MM.1S (cell line): Measurements from ENCODE around the gene GSE1.

Experiments used
- DNase-seq: peaks from one replicate; pipeline ENCODE4 v3.0.0-alpha.2; 2015
- H2AFZ ChIP-seq: fragments of 300-600 bp; sonication (generic); 2 replicates; pipeline ENCODE4 v1.6.0; 2016; ENCODE audit warnings: antibody characterized with exemption, low read length
- H3F3A ChIP-seq: fragments of 300-600 bp; sonication (generic); 2 replicates; pipeline ENCODE4 v1.6.1; 2016; ENCODE audit warnings: mild to moderate bottlenecking, antibody characterized with exemption, low read length, moderate library complexity, mixed read lengths; ENCODE audit not compliant: insufficient read depth
- H3K27ac ChIP-seq: fragments of 300-600 bp; sonication (generic); 2 replicates; pipeline ENCODE4 v1.5.1; 2016; ENCODE audit warnings: mild to moderate bottlenecking, low read length
- H3K27me3 ChIP-seq: fragments of 300-600 bp; sonication (generic); replicated peaks from 2 replicates; pipeline ENCODE4 v1.6.0; 2016; ENCODE audit warnings: low read length; ENCODE audit not compliant: insufficient read depth
- H3K36me3 ChIP-seq: fragments of 300-600 bp; sonication (generic); replicated peaks from 2 replicates; pipeline ENCODE4 v1.6.1; 2016; ENCODE audit warnings: mild to moderate bottlenecking, low read length, mixed read lengths; ENCODE audit not compliant: insufficient read depth
- H3K4me1 ChIP-seq: fragments of 300-600 bp; sonication (generic); 2 replicates; pipeline ENCODE4 v1.6.1; 2016; ENCODE audit warnings: low read length, mixed read lengths
- H3K4me2 ChIP-seq: fragments of 300-600 bp; sonication (generic); 2 replicates; pipeline ENCODE4 v1.6.0; 2016; ENCODE audit warnings: low read depth, low read length
- H3K4me3 ChIP-seq: fragments of 300-600 bp; sonication (generic); 2 replicates; pipeline ENCODE4 v1.5.1; 2016; ENCODE audit warnings: low read length, mixed read lengths
- H3K79me2 ChIP-seq: fragments of 300-600 bp; sonication (generic); 2 replicates; pipeline ENCODE4 v1.6.1; 2016; ENCODE audit warnings: mixed run types, low read length, mixed read lengths
- H3K9ac ChIP-seq: fragments of 300-600 bp; sonication (generic); 2 replicates; pipeline ENCODE4 v1.6.1; 2016; ENCODE audit warnings: low read length, mixed read lengths
- H3K9me2 ChIP-seq: fragments of 300-600 bp; sonication (generic); replicated peaks from 2 replicates; pipeline ENCODE4 v1.6.1; 2016; ENCODE audit warnings: mild to moderate bottlenecking, low read length, mixed read lengths; ENCODE audit not compliant: insufficient read depth
- H3K9me3 ChIP-seq: fragments of 300-600 bp; sonication (generic); replicated peaks from 2 replicates; pipeline ENCODE4 v1.6.1; 2016; ENCODE audit warnings: mild to moderate bottlenecking, low read length, mixed read lengths; ENCODE audit not compliant: insufficient read depth
- H4K20me1 ChIP-seq: fragments of 300-600 bp; sonication (generic); 2 replicates; pipeline ENCODE4 v1.6.1; 2016; ENCODE audit warnings: mild to moderate bottlenecking, low read length, moderate library complexity, mixed read lengths; ENCODE audit not compliant: insufficient read depth
- CTCF ChIP-seq: fragments of 300-600 bp; sonication (generic); IDR thresholded peaks from 2 replicates; pipeline ENCODE4 v1.5.1; 2016; ENCODE audit warnings: antibody characterized with exemption, low read length, mixed read lengths
- EZH2 ChIP-seq: fragments of 300-600 bp; sonication (generic); optimal IDR thresholded peaks from 2 replicates; pipeline ENCODE3; 2017; ENCODE audit warnings: low read depth, mild to moderate bottlenecking, antibody characterized with exemption, low read length, mixed read lengths
- EZH2phosphoT487 ChIP-seq: fragments of 300-600 bp; sonication (generic); IDR thresholded peaks from 2 replicates; pipeline ENCODE4 v1.6.1; 2018; ENCODE audit warnings: antibody characterized with exemption, low read length

Gene GSE1

DNA sequence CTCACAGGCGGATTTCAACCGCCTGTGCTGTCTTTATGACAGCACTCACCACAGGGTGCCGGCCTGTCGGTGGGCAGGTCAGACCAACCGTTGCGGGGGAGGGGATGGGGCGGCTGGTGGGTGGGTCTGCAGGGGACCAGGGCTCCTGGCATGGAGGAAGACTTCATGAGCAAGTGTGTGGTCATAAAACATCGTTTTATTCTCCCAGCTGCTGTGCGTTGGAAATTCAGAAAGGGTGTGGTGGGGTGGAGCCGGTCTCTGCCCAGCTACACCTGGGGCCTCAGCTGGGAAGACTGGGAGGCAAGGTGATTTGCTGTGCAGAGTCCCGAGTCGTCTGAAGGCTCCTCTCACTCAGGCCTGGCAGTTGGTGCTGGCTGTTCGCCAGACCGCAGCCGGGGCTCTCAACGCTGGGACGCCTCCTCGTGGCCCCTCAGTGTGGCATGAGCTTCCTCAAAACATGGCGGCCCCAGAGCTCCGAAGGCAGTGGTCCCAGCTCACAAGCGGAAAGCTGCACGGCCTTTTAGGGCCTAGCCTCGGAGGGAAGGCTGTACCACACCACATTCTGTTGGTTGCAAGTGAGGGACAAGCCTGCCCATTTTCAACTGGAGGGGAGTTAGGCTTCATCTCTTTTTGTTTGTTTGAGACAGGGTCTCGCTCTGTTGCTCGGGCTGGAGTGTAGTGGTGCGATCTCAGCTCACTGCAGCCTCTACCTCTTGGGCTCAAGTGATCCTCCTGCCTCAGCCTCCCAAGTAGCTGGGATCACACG, 45.8 kb upstream of the GSE1 start:
- DNase-seq: no peak
- Histone ChIP-seq H3K4me1 (peaks cover 27% of the 10 kb centered on the region), H3K9ac (no peak overlapping the region), H3K36me3 (no peaks in the 10 kb centered on the region), H3K27me3 (no peaks in the 10 kb centered on the region), H3K4me2 (no peak overlapping the region), H3K9me3 (no peaks in the 10 kb centered on the region), H3F3A (peaks cover 19% of the 10 kb centered on the region), H2AFZ (no peak overlapping the region), H3K27ac (no peak overlapping the region), H3K79me2 (peaks cover 81% of the 10 kb centered on the region), H3K9me2 (no peaks in the 10 kb centered on the region), H3K4me3 (no peak overlapping the region), H4K20me1 (no peaks in the 10 kb centered on the region)
- TF ChIP-seq EZH2 (no peak), CTCF (no peak), EZH2phosphoT487 (no peak)

- Histone ChIP-seq H3K9me3 (no peaks in the 10 kb centered on the region), H4K20me1 (no peaks in the 10 kb centered on the region), H3K4me1 (peaks cover 28% of the 10 kb centered on the region), H3K79me2 (peaks cover 80% of the 10 kb centered on the region), H3K4me2 (no peak overlapping the region), H3F3A (peaks cover 19% of the 10 kb centered on the region), H3K4me3 (no peak overlapping the region), H3K9me2 (no peaks in the 10 kb centered on the region), H3K27ac (no peak overlapping the region), H3K27me3 (no peaks in the 10 kb centered on the region), H2AFZ (no peak overlapping the region), H3K36me3 (no peaks in the 10 kb centered on the region), H3K9ac (no peak overlapping the region)
- TF ChIP-seq CTCF (no peak), EZH2 (no peak), EZH2phosphoT487 (no peak)
- DNase-seq: no peak
Observed at GRCh38 chr16:85567935-85568334, 45.2 kb upstream of the GSE1 start.

DNA sequence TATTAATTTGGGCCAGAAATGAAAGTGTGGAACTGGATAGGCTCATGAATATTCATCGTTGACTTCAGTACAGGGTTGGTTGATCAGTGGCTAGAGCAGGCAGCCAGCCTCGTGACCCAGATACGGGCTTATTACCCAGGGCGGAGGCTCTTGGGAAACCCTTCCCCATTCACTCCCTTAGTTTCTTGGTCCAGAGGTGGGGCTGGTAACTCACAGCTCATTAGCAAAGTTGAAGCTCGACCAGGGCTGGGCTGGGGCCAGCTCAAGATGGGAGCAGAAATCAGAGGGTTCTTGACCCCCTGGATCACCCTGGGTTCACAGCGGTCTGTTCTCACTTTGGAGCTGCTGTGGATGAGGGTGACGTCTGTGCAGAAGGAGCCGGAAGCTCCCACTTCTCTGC, 44.6 kb upstream of the GSE1 start:
- no peaks in the 10 kb centered on the region for H3K27me3 ChIP-seq
- TF ChIP-seq EZH2 (no peak), EZH2phosphoT487 (no peak), CTCF (no peak)
- no peak overlapping the region for H3K27ac ChIP-seq
- H3K9me3 ChIP-seq: no peaks in the 10 kb centered on the region
- H3F3A ChIP-seq: peaks cover 19% of the 10 kb centered on the region
- no peak for DNase-seq
- H3K4me3 ChIP-seq: no peak overlapping the region
- H3K36me3 ChIP-seq: no peaks in the 10 kb centered on the region
- no peaks in the 10 kb centered on the region for H4K20me1 ChIP-seq
- H3K9ac ChIP-seq: no peak overlapping the region
- no peak overlapping the region for H3K4me2 ChIP-seq
- H3K9me2 ChIP-seq: no peaks in the 10 kb centered on the region
- no peak overlapping the region for H2AFZ ChIP-seq
- peaks cover 28% of the 10 kb centered on the region for H3K4me1 ChIP-seq
- peaks cover 80% of the 10 kb centered on the region for H3K79me2 ChIP-seq
